SW480 (cell line): ENCODE data around the gene POTEJ.
"Not testable (repeated sequence)": the region's sequence is repeated elsewhere in the genome, so short reads cannot be mapped to it uniquely, and the experiment has no call there.

Source experiments
- DNase-seq: peaks from one replicate; pipeline ENCODE4 v3.0.0-alpha.2; 2016; ENCODE audit warnings: low spot score

Gene POTEJ

GRCh38 chr2:130611140-130611539 lies at the start of gene POTEJ:
Gene POTEJ, plus strand, starts transcription at chr2:130611440. Its CDS starts 93 bp downstream, at chr2:130611533.
- DNase-seq: not testable (repeated sequence)

- DNase-seq: not testable (repeated sequence)
These were observed 45.1 kb upstream of the POTEJ start for GRCh38 chr2:130566165-130566564.

- DNase-seq: not testable (repeated sequence)
These were observed 39.3 kb upstream of the POTEJ start for GRCh38 chr2:130571929-130572328.

GRCh38 chr2:130574230-130574629 lies 37.0 kb upstream of the POTEJ start:
- DNase-seq: not testable (repeated sequence)

- DNase-seq: not testable (repeated sequence)
These were observed 34.9 kb upstream of the POTEJ start for GRCh38 chr2:130576209-130576784.

DNA sequence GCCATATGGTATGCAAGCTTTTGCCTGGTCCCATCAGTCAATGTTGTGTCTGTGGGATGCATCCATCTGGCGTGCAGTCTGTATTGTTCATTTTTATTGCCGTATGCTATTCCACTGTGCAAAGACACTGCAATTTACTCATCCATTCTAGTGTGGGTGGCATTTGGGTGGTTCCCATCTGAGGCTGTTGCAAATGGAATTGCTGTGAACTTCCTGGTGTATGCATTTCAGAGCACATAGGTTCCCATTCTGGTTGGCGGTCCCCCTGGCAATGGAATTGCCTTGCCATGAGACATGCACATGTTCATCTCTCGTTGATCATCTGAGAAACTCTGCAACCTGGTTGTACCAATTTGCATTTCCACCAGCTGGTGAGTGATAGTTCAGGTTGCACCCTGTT lies 33.7 kb upstream of the POTEJ start:
- DNase-seq: not testable (repeated sequence)

GRCh38 chr2:130579121-130579520 lies 32.1 kb upstream of the POTEJ start:
- not testable (repeated sequence) for DNase-seq

GRCh38 chr2:130581491-130581890 lies 29.7 kb upstream of the POTEJ start:
- DNase-seq: not testable (repeated sequence)

- not testable (repeated sequence) for DNase-seq
These were observed 28.3 kb upstream of the POTEJ start for GRCh38 chr2:130582970-130583369.

DNA sequence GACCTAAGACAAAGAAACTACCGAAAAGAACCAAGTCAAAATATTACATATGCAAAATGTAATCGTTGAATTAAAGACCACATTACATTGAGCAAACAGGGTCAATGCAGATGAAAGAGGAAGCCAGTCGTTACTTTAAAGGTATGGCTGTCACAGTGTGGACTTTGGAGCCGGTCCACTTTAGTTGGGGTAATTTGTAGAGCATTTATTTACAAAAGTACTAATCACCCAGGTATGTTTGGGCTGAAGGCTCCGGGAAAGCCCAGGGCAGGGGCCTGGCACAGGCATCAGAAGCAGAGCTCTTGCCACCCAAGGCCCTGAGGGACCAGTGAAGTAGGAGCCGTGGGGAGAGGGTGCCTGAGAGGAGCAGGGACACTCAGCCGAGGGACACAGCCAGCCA lies 27.7 kb upstream of the POTEJ start:
- not testable (repeated sequence) for DNase-seq

DNA sequence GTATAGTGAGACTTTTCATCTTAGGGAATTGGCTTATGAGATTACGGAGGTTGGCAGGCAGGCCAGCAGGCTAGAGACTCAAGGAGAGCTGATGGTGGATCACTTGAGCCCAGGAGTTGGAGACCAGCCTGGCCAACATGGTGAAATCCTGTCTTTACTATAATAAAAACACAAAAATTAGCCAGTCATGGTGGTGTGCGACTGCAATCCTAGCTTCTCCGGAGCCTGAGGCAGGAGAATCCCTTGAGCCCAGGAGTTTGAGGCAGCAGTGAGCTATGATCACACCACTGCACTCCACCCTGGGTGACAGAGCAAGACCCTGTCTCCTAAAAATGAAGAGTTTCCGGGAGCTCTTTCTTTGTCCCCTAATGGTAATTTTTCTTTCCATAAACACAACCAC lies 26.5 kb upstream of the POTEJ start:
- not testable (repeated sequence) for DNase-seq

- DNase-seq: not testable (repeated sequence)
These were observed 22.4 kb upstream of the POTEJ start for GRCh38 chr2:130588688-130589458.

DNA sequence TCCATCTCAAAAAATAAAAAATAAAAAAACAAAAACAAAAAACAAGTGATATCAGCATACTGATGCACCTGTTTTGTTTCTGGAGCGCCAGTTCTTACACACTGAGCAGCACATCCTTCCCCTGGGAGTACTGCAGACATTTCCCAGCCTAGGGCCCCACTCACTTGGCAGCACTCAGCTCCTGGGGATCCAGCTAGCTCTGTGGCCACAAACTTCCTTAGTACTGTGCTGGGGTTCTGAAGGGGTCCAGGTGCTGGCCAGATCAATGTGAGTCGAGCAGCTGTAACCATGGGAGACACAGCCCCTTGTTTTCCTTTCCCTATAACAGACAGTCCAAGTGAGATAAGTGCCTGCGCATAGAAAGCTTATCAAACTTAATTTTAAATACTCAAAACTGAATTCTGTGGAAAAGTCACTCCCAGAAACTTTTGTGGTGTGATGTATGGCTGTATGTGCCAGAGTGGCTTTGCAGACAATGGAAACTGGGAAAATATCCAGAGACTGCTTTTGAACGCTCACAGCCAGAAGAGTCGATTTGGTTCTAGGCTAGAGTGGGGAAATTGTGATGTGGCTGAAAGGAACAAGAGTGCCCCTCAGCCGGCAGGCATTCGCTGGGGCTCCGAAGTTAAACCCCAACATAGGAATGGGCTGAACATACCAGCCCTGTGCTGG lies 20.9 kb upstream of the POTEJ start:
- not testable (repeated sequence) for DNase-seq

DNA sequence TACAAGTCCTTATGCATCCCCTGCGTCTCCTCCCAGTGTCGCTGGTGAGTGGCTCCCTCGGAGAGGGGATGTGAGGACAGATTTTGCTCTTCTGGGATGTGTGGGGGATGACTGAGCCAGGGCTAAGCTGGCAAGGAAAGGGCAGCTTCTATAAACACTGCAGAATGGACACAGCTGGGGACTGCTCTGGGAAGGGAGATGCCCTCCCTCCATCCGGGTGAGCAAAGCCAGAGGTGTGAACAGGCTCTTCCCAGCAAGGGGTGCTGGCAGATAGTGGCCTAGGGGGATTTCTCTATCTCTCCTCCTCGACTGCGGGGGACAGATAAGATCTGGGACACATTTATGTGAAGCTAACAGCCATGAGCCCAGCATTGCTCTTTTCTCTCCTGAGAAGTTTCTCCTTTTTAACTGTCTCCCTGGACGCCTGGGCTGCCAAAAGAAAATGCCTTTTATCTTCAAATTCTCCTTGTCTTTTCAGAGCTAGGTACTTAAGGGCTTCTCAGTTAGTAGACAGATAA lies 20.3 kb upstream of the POTEJ start:
- DNase-seq: not testable (repeated sequence)

DNA sequence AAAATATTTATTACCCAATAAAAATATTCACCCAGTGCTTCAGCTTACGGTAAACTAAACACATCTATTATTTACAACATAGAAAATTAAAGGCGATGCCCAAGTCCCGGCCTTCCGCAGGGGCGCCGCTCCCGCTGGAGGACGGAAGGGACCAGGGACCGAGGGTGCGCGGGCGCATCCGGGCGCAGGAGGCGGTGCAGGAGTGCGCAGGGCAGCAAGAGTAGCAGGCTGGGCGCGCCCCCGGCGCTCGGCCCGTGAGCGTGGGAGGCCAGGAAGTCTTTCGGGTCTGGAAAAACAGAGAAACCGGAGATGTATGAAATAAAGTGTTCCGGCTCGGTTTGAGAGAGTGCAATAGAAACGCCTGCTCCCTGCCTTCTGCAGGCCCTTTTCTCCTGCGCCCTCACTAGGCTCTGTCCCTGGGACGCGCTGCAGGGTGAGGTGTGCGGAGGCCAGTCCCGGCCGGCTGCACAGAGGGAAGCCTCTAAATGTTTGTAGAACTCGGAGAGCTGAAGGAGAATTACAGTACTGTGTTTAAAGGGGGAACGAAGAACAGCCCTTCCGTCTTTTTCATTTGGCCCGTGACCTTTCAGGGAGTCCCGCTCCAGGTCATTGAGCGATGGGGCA lies 18.3 kb upstream of the POTEJ start:
- not testable (repeated sequence) for DNase-seq

DNA sequence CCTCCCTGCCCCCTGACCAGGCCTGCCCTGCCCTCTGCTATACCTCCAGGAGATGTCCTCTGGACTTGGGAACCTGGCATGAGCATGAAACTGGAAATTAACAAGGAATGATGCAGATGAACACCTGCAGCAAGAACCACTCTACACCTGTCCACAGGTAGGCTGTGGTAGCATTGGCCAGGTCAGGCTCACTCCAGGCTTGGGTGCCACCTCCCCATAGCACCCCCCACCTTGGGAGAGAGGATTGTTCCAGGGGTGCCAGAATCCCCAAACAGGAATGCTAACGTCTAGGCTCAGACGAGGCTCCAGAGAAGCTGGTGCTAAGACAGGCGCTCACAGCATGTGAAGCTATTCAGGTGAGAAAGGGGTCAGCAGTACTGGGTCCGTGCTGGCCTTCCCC lies 17.2 kb upstream of the POTEJ start:
- DNase-seq: not testable (repeated sequence)

DNA sequence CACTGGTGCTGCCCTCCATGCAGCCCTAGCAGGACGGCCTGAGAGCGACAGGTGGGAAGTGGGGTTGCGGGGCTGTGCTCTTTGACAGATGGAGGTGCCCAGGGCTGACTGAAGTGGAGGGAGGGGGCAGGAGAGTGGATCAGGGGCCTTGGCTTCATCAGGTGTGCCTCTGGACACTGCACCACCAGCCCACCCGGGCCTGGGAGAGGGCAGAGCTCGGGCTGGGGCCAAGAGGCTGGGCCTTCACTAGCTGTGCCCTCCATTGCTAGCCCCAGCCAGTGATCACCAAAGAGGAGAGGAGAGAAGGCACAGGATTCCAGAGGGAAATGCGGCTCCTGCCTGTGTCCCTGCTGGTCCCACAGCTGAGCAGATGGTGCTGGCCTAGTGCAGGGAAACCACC lies 14.5 kb upstream of the POTEJ start:
- not testable (repeated sequence) for DNase-seq

DNA sequence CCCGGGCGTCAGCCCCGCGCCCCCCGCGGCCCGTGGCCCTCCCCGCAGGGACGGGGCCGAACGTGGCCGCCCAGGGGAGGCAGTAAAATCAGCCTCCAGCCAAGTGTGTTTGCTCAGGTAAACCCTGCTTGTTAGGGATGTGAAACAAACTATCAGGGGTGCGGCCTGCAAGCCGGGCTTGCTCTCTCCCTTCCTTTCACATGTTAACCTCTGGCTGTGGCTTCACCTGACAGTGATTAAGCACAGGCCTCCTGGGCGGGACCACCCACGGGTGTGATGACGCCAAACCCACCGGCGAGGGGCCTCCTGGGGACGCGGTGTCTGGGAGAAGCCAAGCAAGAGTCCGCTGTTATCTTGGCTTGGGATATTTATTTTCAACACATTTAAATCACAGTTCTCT lies 13.2 kb upstream of the POTEJ start:
- not testable (repeated sequence) for DNase-seq

DNA sequence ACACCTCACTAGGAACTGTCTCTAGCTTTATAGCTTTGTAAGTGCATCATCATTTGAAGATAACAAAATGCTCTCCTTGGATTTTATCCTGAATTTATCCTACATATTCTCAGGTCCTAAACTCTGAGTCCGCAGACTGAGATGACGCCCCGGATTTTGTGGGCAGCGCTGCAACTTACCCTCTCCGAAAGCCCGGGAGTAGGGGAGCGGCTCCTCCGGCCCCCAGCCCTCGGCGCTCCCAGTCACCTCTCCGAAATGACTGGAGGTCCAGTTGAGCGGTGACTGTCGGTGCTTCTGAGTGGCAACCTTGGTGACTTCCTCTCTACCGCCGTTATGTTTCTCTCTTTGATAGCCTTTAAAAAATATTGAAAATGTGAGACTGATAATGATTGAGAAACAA lies 12.8 kb upstream of the POTEJ start:
- DNase-seq: not testable (repeated sequence)

GRCh38 chr2:130599393-130599792 lies 11.8 kb upstream of the POTEJ start, which contains the start of gene CFC1:
Gene CFC1, minus strand, starts transcription at chr2:130599575. Its CDS starts 288 bp downstream, at chr2:130599287.
- DNase-seq: not testable (repeated sequence)

DNA sequence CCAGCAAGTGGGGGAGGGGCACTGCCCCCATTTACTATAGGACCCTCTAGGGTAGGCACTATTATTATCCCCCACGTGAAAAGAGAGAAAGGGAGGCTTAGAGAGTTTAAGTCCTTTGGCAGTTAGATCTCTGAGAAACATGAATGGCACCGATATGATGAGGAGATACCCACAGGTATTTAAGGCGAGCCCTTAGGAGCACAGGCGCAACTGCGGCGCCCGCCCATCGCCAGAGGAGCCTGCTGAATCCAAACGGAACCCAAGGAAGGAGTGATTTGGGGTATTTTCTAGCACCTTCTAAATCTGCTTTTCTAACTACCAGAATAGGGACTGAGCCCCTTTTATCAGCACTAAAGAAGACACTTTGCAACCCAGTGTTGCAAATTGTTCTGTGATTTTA lies 11.3 kb upstream of the POTEJ start:
- DNase-seq: not testable (repeated sequence)
